NCI-H1694 treated with DMSO at 0.1 percent for 48 hours (cell line): Measurements from ENCODE around the gene EIF2D.
"Not testable (repeated sequence)": the region's sequence is repeated elsewhere in the genome, so short reads cannot be mapped to it uniquely, and the experiment has no call there.

Experiments
- DNase-seq: peaks from one replicate; lab custom pipeline; 2025; lab: John Stamatoyannopoulos, UW

Gene EIF2D

DNA sequence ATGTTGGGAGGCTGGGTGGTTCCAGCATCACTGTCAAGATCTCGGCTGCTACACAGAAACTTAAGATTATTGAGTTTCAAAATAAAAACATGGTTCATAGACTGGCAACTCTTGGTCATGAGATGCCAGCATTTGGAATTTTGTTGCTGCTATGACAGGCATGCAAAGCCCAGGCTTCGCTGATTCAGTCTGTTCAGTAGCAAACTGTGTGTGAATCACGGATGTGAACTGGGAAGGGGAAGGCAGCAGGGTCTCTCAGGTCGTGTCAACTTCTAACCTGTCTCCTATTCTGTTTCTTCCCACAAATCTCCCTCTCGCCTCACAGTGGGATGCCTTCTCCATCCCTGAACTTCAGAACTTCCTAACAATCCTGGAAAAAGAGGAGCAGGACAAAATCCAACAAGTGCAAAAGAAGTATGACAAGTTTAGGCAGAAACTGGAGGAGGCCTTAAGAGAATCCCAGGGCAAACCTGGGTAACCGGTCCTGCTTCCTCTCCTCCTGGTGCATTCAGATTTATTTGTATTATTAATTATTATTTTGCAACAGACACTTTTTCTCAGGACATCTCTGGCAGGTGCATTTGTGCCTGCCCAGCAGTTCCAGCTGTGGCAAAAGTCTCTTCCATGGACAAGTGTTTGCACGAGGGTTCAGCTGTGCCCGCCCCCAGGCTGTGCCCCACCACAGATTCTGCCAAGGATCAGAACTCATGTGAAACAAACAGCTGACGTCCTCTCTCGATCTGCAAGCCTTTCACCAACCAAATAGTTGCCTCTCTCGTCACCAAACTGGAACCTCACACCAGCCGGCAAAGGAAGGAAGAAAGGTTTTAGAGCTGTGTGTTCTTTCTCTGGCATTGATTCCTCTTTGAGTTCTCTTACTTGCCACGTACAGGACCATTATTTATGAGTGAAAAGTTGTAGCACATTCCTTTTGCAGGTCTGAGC, 25.5 kb downstream of the EIF2D start:
- no peak for DNase-seq

DNA sequence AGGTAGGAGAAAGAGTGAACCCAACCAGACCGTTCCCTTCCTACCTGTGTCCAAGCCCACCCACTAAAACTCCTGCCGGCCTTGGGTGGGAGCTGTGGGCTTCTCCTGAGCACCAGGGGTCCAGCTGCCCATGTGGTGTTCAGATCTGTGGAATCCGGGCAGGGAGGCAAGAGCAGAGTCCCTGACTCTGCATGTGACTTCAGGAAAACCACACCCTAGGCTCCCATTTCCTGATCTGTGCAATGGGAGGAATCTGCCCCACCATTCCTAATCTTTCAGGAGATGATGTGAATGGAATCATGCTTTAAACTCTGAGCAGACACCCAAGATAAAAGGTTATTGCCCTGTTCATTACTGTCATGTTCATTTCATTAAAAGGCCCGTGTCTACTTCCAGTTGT, 27.6 kb downstream of the EIF2D start:
- DNase-seq = no peak

DNA sequence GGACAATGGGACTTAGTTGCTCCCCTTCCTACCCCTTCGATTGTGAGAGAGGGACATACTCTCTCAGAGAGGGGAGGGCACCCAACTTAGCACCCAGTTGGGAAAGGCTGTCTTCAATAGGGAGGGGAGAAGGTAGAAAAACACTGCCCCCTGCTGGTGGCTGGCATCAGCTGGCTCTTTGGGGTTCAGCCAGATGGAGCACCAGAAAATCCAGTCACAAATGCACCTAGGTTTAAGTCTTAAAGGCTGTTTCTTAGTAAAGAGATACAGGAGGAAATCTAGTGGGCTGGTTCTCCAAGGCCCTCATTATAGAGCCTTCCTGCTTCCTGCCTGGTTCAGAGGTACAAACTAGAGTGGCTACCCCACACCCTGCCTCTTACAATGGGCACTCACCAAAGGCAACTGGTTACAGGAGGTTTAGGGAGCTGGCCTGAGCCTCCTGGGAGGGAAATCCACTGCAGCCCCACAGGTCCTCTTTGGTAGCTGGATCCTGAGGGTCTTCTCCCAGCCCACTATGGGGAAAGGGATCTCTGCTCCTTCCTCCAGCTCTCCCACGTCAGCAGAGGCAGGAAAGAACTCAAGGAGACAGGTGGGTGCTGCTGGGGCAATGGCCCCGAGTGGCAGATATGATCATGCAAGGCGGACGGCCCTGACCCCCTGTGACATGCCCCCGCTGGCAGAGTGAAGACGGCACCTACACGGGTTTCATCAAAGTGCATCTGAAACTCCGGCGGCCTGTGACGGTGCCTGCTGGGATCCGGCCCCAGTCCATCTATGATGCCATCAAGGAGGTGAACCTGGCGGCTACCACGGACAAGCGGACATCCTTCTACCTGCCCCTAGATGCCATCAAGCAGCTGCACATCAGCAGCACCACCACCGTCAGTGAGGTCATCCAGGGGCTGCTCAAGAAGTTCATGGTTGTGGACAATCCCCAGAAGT, 28.3 kb downstream of the EIF2D start:
- DNase-seq = peak; percentile 72

DNA sequence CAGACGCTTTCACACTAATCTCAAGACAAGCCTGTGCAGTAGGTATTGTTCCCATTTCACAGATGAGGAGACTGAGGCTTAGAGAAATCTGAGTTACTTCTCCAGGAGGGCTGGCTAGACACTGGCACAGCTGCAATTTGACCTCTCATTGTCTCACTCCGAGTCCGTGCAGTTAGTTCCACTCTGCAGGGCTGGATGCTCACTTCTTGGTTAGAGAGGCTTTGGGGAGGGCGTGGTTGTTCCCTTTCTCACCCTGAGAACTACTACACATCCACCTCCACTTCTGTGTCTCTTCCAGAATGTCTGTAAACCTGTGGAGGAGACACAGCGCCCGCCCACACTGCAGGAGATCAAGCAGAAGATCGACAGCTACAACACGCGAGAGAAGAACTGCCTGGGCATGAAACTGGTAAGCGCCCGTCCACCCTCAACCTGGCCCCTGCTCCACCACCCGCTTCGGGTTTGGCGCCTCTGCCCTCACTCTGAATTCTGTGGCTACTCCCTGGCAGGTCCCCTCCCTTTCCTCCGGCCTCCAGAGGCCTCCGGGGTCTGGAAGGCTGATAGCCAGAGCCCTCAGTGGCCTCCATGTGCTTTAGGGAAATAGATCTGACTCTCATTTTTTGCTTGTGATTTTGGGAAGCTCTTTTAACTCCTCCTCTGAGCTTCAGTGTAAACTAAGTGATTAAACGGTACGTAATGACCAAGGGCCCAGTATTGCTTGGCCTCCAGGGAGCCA, 29.1 kb downstream of the EIF2D start:
- DNase-seq = no peak

DNA sequence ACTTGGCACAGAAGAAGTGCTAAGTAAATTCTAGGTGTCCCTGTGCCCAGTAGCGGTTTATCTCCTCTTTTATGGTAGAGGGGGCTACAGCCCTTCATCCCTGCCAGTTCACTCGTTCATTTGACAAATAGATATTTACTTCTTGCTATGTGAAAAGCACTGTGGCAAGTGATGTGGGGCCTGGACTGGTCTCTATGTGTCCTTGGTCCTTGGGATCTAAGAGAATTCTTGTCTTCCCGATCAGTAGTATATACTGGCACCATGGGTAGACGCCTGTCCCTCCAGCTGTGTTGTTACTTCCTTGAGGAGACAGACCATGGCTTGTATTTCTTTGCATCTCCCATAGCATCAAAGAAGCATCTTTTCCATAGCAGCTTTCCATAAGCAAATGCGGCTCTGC, 29.7 kb downstream of the EIF2D start:
- no peak for DNase-seq

DNA sequence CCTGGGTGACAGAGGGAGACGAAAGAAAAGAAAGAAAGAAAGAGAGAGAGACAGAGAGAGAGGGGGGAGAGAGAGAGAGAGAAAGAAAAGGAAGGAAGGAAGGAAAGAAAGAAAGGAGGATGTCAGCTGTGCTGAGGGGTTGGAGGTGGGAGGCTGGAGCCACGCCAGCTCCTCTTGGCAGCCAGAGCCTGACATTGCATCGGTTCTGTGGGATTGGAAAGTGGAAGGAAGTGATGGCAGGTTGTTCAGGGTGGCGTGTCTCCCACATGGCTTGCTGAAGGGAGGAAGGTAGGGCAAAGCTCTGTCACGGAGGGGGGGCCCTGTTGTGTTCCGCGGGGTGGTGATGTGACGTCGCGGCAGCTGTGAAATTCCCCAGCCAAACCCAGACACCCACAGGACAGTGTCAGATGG, 30.7 kb downstream of the EIF2D start:
- DNase-seq = peak; percentile 34

DNA sequence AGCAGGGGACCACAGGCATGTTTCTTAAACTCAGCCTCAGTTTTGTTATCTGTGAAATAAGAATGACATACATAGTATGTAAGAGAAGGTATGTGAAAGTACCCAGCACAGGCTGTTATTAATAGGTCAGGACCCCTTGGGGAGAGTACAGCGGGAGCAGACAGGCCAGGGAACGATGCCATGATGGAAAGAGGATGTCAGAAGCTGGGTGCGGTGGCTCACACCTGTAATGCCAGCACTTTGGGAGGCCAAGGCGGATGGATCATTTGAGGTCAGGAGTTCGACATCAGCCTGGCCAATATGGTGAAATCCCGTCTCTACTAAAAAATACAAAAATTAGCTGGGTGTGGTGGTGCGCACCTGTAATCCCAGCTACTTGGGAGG, 31.2 kb downstream of the EIF2D start:
- not testable (repeated sequence) for DNase-seq

DNA sequence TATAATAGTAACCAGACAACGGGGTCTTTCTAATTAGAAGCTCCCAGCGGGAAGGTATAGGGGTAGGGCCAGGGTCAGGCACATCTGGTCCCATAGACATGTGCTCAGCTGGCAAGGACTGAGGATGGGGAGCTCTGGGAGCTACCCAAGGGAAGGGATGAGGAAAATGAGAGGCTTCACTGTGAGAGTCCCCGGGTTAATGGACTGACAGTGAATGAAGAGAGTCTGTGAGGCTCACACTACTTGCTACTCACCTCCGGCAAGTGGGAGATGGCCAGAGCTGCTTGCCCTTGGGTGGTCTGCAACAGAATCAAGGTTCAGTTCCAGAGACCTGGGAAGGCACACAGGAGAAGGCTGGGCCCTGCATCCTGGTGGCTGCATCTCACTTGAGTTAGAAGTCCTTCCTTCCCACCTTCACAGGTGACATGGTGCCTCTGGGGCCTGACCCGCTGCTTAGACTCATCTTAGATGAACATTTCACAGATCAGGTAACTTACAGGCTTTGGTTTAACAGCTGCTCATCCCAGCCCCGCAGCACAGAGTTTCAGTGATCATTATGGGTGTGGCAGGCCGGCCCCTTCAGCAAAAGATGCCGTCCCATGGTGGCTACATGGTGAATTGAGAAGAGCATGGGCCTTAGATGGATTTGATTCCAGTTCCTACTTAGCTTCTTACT, 31.7 kb downstream of the EIF2D start:
- no peak for DNase-seq

DNA sequence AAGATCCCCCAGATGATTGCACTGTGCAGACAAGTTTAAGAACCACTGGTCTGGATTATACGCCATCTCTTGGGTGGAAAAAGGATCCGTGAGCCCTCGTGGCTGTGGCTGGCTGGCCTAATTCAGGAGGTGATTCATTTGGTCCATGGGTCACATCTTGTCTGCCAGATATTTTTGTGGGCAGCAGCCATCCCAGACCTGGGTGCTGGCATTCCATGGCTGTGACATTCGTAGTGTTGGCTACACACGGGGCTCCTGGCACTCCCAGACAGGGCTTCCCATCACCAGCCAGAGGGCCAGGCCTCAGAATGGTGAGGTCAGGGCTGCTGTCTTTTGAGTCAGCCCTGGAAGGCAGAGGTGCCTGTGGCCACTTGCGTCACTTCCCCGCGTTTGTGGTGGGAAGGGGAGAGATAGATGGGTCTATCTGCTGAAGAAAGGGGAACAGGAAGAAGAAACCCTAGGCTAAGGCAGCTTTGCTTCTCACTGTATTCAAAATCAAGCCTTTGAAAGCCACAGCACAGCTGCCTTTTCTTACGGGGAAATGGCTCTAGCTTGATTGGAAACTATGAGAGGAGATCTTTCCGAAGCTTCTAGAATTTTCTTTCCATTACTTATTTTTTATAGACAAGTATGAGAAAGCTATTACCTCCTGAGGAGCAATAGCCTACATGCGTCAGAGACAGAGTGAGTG, 32.4 kb downstream of the EIF2D start:
- no peak for DNase-seq

DNA sequence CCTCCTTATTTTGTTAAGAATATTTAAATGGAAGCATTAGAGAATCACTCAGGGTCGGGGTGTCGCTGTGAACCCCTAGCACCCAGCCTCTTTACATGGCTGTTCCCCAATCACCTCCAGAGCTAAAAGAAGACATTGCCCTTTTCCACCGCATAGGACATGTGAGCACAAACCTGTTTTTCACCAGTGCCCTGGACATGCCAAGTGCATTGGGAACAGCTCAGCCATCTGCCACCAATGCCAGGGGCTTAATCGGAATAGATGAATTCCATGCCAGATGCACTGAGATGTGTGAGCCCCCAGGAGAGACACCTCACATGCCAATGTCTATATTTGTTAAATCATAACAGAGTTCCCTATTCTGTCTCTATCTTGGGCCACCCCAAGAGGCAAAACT, 33.3 kb downstream of the EIF2D start:
- peak; percentile 74 for DNase-seq

DNA sequence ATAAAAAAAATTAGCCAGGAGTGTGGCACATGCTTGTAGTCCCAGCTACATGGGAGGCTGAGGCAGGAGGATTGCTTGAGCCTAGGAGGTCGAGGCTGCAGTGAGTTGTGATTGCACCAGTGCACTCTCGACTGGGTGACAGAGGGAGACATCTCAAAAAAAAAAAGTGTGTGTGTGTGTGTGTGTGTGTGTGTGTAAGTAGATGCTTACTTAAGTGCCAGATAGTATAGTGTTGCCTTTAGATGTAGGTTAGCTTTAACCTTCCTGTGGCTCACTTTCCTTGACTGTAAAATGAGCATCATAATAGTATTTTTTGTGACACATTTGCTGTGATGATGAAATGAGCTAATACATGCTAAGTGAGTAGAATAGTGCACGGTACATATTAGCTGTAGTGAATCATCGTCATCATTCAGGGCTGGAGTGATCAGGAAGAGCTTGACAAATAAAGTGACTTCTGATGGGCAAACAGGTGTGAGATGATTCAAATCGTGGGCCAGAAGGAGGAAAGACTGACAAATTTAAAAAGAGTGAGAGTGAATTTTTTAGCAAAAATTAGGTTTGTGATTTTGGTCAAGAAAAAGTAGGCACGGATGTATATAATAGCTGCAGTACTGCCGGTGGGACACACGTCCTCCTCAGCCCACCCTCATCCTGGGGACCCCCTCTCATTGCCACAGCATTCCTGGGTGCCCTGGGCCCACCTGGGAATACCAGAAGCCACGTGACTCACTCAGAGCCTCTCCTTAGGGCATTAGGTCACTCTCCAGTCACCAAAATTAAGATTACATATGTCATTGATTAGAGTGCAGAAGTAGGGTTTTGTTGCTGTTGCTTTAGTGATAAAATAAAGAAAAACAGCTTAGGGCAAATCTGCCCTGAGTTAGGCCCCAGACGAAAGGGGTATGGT, 33.9 kb downstream of the EIF2D start:
- no peak for DNase-seq

DNA sequence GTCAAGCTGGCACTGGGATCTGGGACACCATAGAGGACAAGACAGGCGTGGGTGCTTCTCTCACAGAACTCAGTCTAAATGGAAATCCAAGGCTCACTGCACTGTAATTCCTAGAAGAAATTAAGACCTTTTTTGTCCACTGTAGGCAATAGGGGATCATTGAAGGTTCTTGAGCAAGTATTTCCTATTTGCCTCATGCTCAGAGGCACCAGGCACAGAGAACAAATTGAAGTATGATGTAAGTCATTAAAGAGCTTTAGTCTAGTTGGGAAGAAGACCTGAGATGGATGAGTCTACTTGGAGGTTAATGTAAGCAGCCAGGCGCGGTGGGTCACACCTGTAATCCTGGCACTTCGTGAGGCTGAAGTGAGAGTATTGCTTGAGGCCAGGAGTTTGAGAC, 34.6 kb downstream of the EIF2D start:
- no peak for DNase-seq

DNA sequence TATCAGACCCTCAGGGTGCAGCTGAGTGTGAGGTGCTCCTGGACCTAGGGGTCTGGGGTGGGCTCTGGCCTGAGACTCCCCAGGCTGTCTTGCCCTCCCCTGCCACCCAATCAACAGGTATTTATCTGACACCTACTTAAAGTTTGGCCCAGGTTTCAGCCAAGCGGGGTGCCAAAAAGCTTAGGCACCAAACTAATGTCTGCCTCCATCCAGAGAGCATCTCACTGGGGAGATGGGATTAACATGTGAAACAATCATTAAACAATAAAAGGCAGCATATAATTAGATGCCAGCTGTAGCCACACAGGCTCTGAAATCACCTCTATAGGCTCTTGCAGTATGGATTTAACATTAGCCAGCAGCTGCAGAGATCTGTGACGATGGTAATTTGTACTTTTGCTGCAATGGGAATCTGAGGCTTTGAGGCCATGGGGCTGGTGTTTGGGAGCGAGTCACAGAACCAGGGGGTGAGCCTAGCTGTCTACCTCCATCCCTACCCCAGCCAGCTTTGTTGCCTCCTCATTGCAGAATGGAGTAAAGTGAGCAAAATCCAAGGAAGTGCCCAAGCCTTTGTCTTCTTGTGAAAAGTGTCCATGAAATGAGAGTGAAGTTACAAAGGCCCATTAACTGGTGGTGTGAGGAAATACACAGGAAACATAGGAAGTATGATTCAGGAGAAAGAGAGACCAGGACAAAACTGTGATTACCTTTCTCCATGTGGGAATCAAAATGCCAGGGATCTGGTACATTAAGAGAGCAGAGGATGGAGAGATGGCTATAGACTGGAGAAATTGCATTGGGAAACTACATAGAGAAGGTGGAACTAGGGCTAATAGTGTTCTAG, 36.1 kb downstream of the EIF2D start:
- no peak for DNase-seq

DNA sequence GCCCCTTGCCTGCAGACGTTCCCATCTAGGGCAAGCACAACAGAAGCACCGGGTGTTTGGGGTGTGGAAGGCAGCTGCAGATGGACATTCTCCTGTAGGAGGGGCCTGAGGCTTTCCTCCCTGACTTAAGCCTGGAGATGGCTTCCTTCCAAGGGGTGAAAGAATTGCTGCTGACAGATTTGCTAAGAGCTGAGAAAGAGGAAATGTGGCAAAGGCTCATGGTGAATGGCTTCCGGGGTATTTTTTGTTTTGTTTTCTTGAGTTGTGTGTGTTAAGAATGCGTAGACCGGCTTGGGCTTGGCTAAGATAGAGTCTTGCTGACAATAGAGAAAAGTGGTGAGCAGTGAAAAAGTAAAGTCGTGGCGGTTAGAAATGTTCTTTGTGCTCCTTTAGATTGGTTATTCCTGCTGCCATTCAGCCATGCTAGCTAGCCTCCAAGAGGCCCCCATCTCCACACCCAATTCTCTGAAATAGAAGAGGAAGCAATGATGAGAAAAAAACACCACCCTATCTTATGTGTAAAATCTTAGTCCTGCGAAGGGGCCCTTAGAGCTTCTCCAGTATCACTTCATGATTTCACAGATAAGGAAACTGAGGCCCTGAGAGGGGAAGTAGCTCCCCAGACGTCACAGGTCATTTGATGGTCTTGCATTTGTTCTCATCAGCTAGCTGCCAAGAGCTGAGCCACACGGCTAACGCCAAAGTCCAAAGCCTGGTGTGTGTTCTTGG, 36.9 kb downstream of the EIF2D start:
- DNase-seq = no peak

DNA sequence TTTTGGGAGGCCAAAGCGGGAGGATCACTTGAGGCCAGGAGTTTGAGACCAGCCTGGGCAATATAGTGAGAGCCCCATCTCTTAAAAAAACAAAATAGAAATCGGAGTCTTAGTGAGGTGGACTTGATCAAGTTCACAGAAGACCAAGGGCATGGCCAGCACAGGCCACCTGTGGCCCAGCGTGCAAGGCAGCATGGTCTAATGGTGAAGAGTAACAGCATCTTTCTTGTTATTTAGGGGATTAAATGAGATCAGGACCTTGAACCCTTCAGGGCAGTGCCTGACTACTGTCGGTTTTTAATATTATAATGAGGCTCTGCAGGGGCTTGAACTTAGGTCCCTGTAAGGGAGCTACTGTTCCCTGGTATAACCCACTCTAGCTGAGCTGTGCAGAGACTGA, 38.5 kb downstream of the EIF2D start:
- no peak for DNase-seq

DNA sequence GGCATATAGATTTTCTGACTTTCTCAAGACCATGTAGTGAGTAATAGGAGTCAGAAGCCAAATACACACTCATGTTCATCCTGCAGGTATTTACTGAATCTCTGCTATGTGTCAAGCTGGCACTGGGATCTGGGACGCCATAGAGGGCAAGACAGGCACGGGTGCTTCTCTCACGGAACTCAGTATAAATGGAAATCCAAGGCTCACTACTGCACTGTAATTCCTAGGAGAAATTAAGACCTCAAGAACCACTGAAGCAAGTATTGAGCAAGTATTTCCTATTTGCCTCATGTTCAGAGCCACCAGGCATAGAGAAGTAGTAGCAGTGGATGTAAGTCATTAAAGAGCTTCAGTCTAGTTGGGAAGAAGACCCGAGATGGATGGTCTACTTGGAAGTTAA, 38.9 kb downstream of the EIF2D start:
- no peak for DNase-seq

DNA sequence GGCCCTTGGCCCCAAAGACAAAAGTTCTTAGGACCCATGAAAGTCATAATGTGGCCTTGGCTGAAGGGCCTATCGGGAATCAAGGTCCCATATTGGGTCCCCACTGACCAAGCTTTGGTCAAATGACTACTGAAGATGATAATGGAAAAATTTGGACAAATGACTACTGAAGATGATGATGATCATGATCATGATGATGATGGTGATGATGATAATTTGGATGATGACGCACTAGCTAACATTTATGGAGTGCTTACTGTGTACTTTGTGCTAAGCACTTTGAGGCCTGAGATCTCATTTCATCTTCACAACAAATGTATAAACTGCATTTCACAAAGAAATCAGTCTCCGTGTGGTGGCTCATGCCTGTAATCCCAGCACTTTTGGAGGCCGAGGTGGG, 39.4 kb downstream of the EIF2D start:
- no peak for DNase-seq

DNA sequence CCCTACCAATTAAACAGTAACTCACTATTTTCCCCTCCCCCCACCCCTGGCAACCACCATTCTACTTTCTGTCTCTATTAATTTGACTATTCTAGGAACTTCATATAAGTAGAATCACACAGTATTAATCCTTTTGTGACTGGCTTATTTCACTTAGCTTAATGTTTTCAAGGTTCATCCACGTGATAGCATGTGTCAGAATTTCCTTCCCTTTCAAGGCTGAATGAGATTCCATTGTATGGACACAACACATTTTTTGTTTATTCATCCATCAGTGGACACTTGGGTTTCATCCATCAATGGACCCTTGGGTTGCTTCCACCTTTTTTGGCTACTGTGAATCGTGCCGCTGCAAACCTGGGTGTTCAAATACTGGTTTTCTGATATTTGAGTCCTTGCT, 41.7 kb downstream of the EIF2D start:
- DNase-seq = no peak
